GM20431 (cell line): ENCODE results near the gene MPPED1.

Experiments
- in situ Hi-C: fragments of 300-500 bp; cut with MseI, MboI; formaldehyde crosslinking; loops from one replicate; pipeline ENCODE4 v1.15.0; 2020; ENCODE audit warnings: low sequenced_read_pairs; ENCODE audit not compliant: unreplicated experiment

Gene MPPED1

DNA sequence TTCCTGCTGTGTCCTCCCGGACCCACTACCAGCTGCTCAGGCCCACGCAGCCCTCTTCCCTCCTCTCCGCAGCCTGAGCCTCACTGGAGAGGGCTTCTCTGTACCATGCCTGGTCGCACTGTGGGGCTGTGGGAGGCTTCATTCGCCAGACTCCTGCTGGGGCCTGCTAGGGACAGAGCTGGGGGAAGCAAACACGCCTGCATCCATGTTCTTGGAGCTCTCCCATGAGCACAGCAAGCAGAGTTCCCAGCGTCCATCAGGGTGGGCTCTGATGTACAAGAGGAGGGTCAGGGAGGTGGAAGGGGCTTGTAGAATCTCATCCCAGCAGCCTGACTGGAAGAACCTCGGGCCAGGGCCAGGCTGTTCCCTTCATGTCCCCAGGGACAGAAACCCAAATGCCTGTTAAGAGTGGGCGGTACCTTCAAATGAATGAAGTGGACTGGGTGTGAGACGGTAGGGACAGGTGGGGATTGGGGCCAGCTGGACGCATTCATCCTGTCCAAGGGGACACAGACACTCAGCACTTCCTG lies 59.9 kb downstream of the MPPED1 start:
- in situ Hi-C loops = no loop called here

DNA sequence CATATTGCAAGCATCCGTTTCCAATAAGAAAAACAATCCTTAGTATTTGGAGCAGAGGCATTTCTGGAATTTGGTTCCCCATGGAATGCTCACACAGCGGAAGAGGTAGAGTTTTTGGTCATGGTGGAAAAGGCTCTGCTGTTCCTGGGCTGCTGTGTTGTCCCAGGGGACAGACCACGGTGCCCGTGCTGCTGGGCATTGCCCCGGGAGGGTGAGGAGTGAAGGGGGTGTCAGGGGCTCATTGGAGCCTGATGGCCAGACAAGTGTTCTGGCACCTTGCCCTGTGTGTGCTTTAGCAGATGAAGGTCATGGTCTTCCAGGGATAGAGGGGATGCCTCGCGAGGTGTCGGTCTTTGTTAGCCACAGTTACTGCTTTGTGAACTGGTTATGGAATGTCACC lies 61.2 kb downstream of the MPPED1 start:
- in situ Hi-C loops = no loop called here

DNA sequence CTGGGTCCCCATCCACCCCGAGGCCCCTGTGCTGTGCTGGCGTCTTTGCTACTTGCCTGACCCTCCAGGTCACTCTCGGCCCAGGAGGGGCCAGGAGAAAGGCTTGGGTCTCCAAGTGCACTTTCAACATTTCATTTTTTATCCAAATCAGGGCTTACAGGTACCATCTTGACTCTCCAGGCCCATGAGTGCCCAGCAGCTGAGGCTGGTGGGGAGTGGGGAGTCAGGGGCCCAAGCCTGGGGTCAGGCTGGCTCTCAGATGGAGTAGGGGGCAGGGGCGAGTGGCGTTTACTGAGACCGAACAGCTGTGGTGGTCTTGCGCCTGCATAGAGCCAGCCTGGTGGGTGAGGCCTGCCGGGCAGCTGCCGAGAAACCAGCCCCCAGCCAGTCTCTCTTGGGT lies 61.6 kb downstream of the MPPED1 start:
- in situ Hi-C loops = no loop called here

DNA sequence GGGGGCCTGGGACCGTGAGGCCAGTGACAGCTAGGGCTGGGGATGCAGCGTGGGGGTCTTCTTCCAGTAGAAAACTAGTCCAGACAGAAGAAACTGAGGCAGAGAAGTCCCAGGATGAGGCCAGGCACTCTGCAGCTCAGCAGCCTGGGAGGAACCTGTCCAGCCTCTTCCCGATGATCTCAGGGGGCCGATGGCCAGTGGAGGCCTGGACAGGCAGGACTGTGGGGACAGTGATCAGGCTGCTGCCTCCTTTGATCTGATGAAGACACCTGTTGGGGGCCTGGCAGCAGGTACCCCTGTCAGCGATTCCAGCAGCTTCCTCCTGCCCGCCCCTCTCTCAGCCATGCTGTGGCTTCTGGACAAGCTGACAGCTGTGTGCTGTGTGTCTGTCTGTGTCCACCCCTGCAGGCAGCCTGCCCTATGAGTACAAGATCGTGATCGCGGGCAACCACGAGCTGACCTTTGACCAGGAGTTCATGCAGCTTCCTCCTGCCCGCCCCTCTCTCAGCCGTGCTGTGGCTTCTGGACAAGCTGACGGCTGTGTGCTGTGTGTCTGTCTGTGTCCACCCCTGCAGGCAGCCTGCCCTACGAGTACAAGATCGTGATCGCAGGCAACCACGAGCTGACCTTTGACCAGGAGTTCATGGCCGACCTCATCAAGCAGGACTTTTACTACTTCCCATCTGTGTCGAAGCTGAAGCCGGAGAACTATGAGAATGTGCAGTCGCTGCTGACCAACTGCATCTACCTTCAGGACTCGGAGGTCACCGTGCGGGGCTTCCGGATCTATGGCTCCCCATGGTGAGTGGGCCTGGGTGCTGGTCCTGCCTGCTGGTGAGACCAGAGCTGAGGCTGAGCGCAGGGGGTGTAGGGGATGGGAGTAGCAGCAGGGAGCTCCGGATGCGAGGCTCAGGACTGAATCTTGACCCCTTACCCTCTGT lies 62.6 kb downstream of the MPPED1 start:
- in situ Hi-C loops = no loop called here

DNA sequence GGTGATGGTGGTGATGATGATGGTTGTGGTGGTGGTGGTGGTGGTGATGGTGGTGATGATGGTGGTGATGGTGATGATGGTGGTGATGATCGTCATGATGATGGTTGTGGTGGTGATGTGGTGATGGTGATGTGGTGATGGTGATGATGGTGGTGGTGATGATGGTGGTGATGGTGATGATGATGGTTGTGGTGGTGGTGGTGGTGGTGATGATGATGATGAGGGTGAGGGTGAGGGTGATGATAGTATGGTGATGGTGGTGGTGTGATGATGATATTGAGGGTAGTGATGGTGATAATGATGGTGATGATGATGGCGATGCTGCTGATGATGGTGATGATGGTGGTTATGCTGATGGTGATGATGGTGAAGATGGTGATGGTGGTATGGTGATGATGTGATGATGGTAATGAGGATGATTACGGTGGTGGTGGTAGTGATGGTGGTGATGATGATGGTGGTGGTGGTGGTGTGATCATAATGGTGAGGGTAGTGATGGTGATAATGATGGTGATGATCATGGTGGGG lies 63.8 kb downstream of the MPPED1 start:
- in situ Hi-C loops = no loop called here

DNA sequence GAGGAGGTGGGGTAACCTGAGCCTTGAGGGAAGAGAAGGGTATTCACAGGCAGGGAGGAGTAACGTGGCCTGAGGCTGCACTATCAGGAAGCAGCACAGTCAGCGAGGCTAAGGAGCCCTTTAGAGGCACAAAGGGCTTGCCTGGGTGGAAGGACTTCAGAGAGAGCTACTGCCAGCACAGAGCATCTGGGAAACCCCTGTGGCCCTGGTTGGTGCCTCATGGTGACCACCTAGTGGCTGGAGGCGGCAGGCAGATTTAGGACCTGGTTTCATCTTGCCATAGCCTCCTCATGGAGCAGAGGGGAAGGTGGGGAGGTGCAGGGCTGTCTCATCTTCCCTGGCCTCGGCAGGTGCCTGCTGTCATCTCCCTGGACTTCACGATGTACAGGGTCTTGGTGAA lies 64.5 kb downstream of the MPPED1 start:
- in situ Hi-C loops = no loop called here

DNA sequence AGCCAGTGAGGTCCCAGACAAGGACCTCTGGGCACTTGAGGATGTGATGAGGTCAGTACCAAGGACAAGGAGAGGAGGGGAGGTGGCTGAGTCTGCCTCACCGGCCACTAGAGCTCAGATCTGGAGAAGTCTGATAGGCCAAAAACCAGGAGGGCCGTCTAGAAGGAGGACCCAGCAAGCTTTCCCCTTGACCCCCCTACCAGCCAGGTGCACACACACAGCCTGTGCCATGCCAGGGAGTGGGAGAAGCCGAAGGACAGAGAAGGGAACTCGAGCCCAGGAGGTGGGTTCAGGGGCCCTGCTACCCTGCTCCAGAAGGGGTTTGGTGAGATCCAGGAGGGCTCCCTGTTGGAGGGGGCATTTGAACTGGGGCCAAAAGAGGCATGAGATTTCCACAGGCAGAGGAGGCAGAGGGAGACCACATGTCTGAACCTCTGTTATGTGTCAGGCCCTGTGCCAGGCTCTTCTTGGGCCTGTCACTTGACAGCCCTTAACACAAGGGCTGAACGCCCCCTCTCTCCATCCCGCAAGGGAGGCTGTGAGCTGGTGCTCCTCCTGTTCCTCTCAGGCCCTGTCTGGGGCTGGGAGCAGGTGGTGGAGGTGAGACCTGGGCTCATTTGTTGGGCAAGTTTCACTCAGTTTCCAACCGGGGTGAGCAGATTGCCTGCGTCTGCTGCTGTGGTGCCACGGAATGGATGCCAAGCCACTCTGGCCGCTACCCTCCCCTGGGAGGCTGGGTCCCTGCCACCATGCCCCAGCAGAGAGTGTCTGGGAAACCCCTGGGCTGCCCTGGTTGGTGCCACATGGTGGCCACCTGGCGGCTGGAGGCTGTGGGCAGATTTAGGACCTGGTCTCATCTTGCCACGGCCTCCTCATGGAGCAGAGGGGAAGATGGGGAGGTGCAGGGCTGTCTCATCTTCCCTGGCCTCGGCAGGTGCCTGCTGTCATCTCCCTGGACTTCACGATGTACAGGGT lies 65.2 kb downstream of the MPPED1 start:
- in situ Hi-C loops = no loop called here

DNA sequence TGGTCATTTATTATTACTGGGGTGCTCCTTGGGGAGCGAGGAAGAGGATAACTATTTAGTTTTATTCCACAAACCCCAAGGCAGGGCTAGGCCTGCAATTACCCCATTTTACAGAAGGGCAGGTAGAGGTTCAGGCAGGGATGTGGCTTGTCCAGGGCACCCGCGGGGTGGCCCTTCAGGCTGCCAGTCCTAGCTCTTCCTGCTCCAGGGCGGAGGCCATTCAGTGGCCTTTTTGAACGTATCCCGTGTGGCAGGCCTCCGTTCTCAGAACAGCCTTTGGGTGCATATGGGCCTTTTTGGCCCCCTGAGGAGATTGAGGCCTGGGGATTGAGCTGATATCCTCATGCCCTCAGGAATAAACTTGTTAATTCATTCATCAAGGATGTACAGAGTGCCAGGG lies 66.2 kb downstream of the MPPED1 start:
- in situ Hi-C loops = no loop called here

DNA sequence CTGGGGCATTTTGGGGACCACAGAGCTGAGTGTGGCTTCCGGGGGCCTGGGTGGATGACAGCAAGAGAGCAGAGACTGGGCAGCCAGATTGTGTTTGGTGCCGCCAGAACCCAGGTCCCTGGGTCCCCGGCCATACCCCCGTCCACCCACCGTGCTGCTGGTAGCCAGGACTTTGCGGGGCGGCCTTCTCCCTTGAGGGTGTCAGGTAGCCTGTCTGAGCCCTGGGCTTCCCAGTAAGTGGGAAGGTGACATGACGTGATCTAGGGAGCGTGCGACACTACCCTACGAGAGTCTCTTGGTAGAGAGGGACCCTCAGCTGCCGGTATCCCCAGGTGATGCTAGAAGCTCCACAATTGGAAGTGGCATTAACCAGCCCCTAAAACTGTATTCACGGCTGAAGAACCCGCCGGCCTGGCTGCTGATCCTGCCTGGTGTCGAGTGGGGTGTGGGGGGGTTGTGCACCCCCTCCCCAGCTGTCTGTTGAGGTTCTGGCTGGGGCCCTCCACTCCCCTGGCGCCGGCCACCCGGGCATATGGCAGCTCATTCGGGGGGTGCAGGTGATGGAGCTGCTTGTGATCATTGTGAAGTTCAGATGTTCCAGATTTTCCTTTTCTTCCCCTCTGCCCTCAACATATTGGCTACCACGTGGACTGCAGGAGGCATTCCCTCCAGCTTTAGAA lies 66.9 kb downstream of the MPPED1 start:
- in situ Hi-C loops = no loop called here

DNA sequence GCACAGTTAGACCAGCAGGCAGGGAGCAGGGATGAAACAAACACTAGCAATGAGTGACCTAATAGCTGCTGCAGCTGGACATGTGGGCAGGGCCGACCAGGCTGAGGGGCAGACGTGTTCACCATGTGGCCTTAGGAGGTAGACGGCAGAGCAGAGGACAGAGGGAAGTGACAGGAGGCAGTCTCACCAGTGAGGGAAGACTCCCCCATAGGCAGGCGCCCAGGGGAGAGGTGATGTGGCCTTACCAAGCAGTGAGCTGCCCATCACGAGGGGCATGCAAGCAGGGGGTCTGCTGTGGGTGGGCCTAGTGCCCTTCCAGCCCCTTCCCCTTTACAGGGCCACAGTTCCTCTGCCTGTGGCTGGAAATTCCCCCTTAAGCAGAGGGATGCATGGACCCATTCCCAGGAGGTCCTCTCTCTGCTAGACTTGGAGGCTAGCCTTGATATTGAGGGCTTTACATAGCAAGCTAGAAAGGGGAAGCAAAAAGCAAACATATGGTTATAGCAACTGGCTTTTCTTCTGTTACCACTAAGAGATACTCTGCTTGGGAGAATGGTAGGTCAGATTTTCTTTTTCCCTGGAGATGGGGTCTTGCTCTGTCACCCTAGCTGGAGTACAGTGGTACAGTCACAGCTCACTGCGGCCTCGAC lies 67.6 kb downstream of the MPPED1 start:
- in situ Hi-C loops = no loop called here

DNA sequence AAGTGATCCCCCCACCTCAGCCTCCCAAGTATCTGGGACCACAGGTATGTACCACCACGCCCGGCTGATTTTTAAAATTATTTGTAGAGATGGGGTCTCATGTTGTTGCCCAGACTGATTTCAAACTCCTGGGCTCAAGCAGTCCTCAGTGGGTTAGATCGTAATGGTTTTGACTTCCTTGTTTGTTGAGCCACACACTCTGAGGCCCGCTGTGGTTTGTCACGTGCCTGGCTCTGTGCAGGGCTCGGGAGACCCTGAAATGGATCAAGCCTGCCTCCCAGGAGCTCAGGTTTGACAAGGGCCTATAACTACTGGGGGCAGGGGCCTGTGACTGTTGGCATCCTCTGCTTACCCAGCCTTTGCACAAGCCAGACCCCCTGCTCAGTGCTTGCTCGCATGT lies 68.1 kb downstream of the MPPED1 start:
- in situ Hi-C loops = no loop called here

DNA sequence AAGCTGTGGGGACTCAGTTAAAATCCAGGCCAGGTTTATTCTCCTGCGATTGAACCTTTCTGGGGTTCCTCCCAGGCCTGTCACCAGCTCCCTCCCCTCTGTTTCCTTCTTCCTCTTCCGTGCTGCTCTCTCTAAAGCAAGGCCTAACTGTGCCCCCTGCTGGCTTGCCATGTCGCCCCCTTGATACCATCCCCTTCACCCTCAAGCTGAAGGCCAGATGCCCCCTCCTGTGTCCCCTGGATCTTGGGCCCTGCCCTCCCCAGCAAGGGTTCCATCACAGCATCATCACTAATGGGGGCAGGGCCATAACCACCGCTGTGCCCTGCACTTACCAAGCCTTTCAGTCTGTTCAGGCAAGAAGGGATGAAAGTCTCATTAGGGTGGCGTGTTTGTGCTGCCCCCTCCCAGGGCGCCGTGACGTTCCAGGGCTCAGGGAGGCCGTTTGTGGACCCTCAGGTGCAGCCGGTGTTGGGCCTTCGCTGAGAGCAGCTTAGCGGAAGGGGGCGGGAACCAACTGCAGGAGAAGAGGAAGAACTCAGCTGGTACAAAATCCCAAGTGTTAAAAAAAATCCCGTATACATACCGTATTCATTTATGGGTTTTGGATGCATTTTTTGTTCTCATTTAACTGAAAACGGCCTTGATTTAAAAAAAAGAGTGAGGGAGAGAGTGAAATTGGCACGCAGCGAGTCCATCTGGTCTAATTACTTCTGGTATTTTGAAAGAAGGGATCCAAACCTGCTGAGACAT lies 69.9 kb downstream of the MPPED1 start:
- in situ Hi-C loops = no loop called here

DNA sequence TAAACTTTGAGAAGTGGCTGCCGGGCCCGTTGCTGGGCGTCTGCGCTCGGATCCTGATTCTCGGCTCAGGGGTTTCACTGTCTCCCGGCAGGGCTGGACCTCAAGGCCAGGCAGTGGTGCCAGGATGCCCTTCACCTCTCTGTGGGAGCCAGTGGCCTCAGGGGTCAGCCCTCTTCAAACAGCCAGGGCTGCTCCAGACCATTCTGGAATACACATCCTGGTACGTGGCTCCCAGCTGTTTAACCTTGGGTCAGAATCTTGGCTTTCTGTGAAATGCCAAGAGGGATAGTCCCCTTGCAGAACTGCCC lies 70.5 kb downstream of the MPPED1 start:
- in situ Hi-C loops = no loop called here

DNA sequence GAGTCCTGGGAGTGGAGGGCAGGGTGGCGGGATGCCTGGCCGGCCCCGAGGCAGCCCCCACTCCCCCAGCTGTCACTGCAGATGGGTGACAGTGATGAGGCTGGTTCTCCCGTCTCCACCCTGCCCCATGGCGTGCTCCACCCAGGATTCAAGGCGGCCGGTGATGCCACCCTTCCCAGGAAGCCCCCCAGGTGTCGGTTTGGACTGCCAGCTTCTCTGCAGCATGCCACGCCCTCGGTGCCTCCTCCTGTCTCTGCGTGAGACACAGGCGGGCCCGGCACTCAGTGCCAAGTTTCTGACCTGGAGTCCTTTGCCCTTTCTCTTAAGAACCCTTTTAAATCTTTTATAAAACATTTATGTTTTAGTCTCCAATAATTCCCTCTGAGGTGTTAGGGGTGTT lies 71.5 kb downstream of the MPPED1 start:
- in situ Hi-C loops = no loop called here

DNA sequence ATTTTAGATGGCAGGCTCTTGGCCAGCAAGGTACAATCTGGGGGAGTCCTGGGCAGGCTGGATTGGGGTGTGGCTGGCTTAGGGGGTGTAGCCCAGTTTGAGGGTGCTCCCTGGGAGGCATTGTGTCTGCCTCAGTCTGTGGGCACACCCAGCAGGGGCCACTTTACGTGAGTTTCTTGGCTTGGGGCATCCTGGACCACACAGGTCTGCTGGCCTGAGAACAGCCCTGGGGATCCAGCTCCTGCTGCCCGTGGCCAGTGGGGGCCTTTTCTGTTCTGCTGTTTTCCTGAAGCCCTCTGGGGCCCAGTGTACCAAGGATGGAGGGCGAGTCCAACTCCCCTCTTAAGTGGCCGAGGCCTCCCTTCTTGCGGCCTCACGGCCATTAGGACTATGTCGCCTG lies 71.9 kb downstream of the MPPED1 start:
- in situ Hi-C loops = no loop called here

DNA sequence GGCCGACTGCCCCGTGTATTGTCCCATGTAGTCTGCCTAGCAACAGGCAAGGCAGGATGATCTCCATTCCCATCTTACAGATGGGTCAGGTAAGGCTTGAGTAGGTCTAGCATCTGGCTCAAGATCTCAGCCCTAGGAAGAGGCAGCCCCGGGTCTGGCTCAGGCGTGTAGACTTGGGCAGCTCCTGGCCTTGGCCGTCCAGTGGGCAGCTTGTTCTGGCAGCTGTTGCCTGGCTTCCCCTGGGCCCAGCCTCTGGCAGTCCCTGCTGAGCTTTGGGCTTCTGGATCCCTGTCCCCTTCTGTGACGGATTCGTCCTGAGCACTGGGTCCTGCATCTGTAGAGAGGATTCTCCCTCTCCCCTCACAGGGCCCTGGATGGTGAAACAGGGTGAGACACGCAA lies 72.4 kb downstream of the MPPED1 start:
- in situ Hi-C loops = no loop called here

DNA sequence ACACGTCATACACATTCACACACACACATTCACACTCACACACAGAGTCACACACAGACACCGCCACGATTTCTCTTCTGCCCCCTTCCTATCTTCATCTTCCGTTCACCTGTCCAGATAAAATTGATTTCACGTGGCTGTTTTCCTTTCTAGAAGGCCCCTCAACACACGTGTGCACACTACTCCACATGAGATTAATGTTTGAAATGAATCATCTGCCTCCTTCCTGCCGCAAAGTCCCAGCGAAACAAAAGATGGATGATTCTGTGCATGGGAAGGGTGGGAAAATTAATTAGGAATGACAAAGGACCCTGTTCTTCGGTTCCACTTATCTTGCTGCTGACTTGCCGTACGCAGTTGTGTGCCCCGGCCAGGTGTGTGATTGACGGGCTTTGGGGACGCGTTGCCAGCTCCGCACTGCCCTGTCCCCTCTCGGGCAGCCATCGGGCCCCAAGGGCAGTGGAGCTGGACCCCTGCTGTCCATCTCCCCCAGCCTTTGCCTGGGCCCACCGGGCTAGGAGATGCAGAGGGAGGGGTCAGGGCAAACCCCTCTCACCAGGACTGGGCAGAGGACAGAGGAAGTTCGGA lies 73.8 kb downstream of the MPPED1 start:
- in situ Hi-C loops = no loop called here

DNA sequence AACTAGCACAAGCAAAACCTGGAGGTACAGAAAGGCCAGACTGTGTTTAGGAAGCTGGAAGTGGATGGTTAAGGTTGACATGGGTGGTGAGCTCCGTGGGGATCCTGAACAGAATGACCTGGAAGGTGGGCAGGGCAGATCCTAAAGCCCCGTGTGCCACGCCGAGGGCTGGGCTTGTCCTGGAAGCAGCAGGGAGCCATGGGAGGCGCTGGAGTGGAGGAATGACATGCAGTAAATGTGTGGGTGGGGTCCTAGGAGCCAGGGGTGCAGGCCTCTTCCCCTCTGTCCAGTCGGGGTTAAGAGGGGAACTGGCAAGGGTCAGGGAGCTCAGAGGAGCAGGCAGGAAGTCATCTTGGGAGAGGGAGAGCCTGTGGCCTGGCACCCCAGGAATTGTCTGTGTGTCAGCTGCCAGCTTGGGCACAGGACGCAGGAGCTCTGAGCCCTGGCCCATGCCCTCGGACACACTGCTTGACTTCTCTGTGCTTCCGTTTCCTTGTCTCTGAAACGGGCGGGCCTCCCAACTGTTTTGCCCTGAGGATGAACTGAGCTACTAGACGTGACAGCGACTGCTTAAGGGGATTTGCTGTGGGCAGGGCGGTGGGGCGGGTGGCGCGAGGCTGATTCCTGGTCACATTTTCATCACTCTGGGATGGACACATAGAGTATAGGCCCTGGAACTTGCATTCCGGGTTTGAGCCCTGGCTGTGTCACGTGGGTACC lies 75.7 kb downstream of the MPPED1 start:
- in situ Hi-C loops = no loop called here
